Calu3 (cell line): Measurements from ENCODE around the gene NCBP2. TPM values are rescaled to one million over a fixed set of nuclear protein-coding genes. Genes with fewer than 3 reads are reported as not detected.

Source experiments
- BruUV-seq: library from RNA; stranded (reverse); fragments of 400-500 nt; replicated peaks from 2 replicates; lab custom pipeline; 2021; lab: Mats Ljungman, UMichigan
- CTCF ChIA-PET: fragments of 300-600 bp; sonication (Branson Sonifier 250); formaldehyde crosslinking; loops from one replicate; lab custom pipeline; 2022; ENCODE audit warnings: antibody characterized with exemption; lab: Charles Lee
- DNase-seq: peaks from one replicate; pipeline ENCODE4 v3.0.0; 2022
- H3K27ac Mint-ChIP-seq: one replicate; pipeline ENCODE4 v1.8.0; 2022; ENCODE audit warnings: mixed read lengths; ENCODE audit not compliant: unreplicated experiment
- H3K27me3 Mint-ChIP-seq: one replicate; pipeline ENCODE4 v1.8.0; 2022; ENCODE audit warnings: mixed read lengths; ENCODE audit not compliant: unreplicated experiment
- H3K36me3 Mint-ChIP-seq: one replicate; pipeline ENCODE4 v1.8.0; 2022; ENCODE audit warnings: mild to moderate bottlenecking, moderate library complexity, mixed read lengths; ENCODE audit not compliant: insufficient read depth, unreplicated experiment
- H3K4me1 Mint-ChIP-seq: one replicate; pipeline ENCODE4 v1.8.0; 2022; ENCODE audit warnings: mild to moderate bottlenecking, low read depth, mixed read lengths; ENCODE audit not compliant: unreplicated experiment
- H3K4me3 Mint-ChIP-seq: one replicate; pipeline ENCODE4 v1.8.0; 2022; ENCODE audit warnings: mild to moderate bottlenecking, low read depth, moderate library complexity, mixed read lengths; ENCODE audit not compliant: unreplicated experiment
- H3K9me3 Mint-ChIP-seq: one replicate; pipeline ENCODE4 v1.8.0; 2022; ENCODE audit warnings: low read depth, mixed read lengths; ENCODE audit not compliant: unreplicated experiment
- CTCF ChIP-seq: fragments of 200-600 bp; IDR thresholded peaks from one replicate; pipeline ENCODE4 v1.8.0; 2022; ENCODE audit warnings: antibody characterized with exemption; ENCODE audit not compliant: unreplicated experiment
- intact Hi-C: fragments of 100-400 bp; cut with micrococcal nuclease; formaldehyde crosslinking; loops from one replicate; pipeline ENCODE4 v1.10.0; 2022; ENCODE audit not compliant: unreplicated experiment
- total RNA-seq: library from RNA; stranded (reverse); gene quantifications from 2 replicates; pipeline ENCODE4 v1.2.3, GENCODE V29; 2022

NCBP2 gene
- total RNA-seq, 1 experiment from 2014 or later = 67.1 TPM

DNA sequence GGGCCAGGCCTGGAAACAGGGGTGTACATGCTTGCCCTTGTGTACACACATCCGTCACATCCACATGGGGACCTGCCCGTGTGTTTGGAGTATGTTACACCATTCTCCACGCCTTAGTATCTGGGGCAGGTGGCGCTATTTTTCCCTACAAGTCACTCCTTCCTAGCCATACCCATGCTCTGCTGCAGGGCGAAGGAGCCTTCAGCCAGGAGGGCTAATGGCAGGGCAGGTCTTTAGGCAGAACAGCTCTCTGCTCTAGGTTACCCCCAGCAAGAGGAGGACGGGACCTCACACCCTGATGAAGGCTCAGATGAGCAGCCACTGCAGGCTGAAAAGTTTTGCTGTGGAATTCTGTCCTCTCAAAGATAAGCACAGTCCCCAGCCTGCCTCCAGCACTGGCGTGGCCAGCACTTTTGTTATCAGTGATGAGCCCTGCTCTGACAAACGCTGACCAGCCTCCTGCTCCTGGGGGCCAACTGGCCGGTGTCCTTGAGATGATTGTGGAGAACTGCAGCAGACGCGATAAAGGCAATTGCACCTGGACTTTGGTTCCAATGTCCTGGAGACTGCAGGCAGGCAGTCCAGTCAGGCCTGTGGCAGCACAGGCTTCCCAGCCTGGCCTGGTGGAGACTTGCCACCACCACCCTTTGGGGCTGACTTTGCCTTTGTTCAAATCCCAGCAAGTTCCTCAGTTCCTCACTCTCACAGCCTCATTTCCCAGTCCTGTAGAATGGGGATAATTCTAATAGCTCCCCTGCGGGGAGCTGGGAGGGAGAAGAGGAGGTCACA, 46.1 kb upstream of the NCBP2 start:
- intact Hi-C loops = no loop called here
- Mint-ChIP-seq H3K27me3 (peaks cover 56% of the 10 kb centered on the region), H3K9me3 (peaks cover 2% of the 10 kb centered on the region), H3K4me1 (no peaks in the 10 kb centered on the region), H3K4me3 (no peak overlapping the region), H3K36me3 (no peaks in the 10 kb centered on the region), H3K27ac (no peak overlapping the region)
- BruUV-seq = no TSS peak
- peak; percentile 28 for DNase-seq
- no peak for TF ChIP-seq CTCF
- CTCF ChIA-PET = no interaction called here

GRCh38 chr3:196987022-196987421, 44.7 kb upstream of the NCBP2 start:
- no peak for TF ChIP-seq CTCF
- Mint-ChIP-seq H3K27me3 (peaks cover 58% of the 10 kb centered on the region), H3K4me1 (no peaks in the 10 kb centered on the region), H3K27ac (no peak overlapping the region), H3K36me3 (no peaks in the 10 kb centered on the region), H3K4me3 (no peak overlapping the region), H3K9me3 (peaks cover 6% of the 10 kb centered on the region)
- intact Hi-C loops = no loop called here
- no TSS peak for BruUV-seq
- CTCF ChIA-PET = no interaction called here
- DNase-seq = no peak

DNA sequence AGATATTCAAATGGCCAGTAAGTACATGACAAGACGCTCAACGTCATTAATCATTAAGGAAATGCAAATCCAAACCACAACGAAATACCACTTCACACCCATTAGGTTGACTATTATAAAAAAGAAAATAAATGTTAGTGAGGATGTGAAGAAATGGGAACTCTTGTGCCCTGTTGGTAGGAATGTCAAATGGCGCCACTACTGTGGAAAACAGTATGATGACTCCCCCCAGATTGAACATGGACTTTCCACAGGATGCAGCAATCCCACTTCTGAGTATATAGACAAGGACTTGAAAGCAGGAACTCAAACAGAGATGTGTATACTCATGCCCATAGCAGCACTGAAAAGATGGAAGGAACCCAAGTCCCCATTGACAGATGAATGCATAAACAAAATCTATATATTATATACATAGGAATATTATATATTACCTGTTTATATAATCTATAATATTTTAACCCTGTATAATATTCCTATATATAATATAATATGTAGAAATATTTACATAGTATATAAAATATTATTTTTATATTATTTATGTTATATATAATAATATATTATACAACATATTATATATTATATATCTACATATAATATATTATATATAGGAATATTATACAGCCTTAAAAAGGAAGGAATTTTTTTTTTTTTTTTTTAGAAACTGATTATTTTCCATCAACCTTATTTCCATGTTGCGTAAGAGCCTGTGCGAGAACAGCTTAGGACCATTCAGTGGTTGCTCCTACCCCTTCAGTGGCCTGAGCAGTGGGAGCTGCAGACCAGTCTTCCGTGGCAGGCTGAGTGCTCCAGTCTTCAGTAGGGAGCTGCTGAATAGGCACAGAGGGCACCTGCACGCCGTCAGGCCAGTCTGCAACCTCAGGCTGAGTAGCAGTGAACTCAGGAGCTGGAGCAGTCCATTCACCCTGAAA, 43.9 kb upstream of the NCBP2 start:
- H3K9me3 Mint-ChIP-seq = peaks cover 9% of the 10 kb centered on the region
- intact Hi-C loops = no loop called here
- TF ChIP-seq CTCF = no peak
- H3K27me3 Mint-ChIP-seq = peaks cover 65% of the 10 kb centered on the region
- no peak overlapping the region for H3K4me3 Mint-ChIP-seq
- no peaks in the 10 kb centered on the region for H3K36me3 Mint-ChIP-seq
- H3K4me1 Mint-ChIP-seq = no peaks in the 10 kb centered on the region
- no peak overlapping the region for H3K27ac Mint-ChIP-seq
- BruUV-seq = no TSS peak
- CTCF ChIA-PET = no interaction called here
- DNase-seq = no peak

GRCh38 chr3:196985298-196985697, 43.0 kb upstream of the NCBP2 start:
- CTCF ChIA-PET = no interaction called here
- H3K27me3 Mint-ChIP-seq = peaks cover 67% of the 10 kb centered on the region
- TF ChIP-seq CTCF = no peak
- intact Hi-C loops = no loop called here
- H3K4me1 Mint-ChIP-seq = no peaks in the 10 kb centered on the region
- no TSS peak for BruUV-seq
- no peaks in the 10 kb centered on the region for H3K36me3 Mint-ChIP-seq
- no peak overlapping the region for H3K27ac Mint-ChIP-seq
- H3K4me3 Mint-ChIP-seq = no peak overlapping the region
- H3K9me3 Mint-ChIP-seq = peaks cover 9% of the 10 kb centered on the region
- no peak for DNase-seq
